Osteoblast (primary cell): Measurements from ENCODE around the gene KDM6B. TPM values are rescaled to one million over a fixed set of nuclear protein-coding genes. Genes with fewer than 3 reads are reported as not detected.
"Not testable (repeated sequence)": the region's sequence is repeated elsewhere in the genome, so short reads cannot be mapped to it uniquely, and the experiment has no call there.

Source experiments
- DNase-seq: peaks from one replicate; pipeline ENCODE4 v3.0.0; 2011; ENCODE audit warnings: low spot score, mixed read lengths; ENCODE audit not compliant: insufficient read length; ENCODE audit errors: missing footprints
- H2AFZ ChIP-seq: 2 replicates; pipeline ENCODE4 v1.6.0; 2011; ENCODE audit warnings: mild to moderate bottlenecking, low read length
- H3K27ac ChIP-seq: 2 replicates; pipeline ENCODE4 v1.5.1; 2011; ENCODE audit warnings: mild to moderate bottlenecking, low read depth, low read length, moderate library complexity
- H3K27me3 ChIP-seq: 2 replicates; pipeline ENCODE4 v1.6.0; 2012; ENCODE audit warnings: mild to moderate bottlenecking, control low read depth, inconsistent platforms, low read length, moderate library complexity; ENCODE audit not compliant: insufficient read depth
- H3K36me3 ChIP-seq: 2 replicates; pipeline ENCODE4 v1.5.1; 2011; ENCODE audit warnings: mild to moderate bottlenecking, low read length, control low read depth, moderate library complexity; ENCODE audit not compliant: insufficient read depth
- H3K4me1 ChIP-seq: 2 replicates; pipeline ENCODE4 v1.5.1; 2011; ENCODE audit warnings: mild to moderate bottlenecking, low read length, control low read depth, moderate library complexity; ENCODE audit not compliant: insufficient read depth
- H3K4me2 ChIP-seq: 2 replicates; pipeline ENCODE4 v1.6.0; 2011; ENCODE audit warnings: mild to moderate bottlenecking, low read length; ENCODE audit not compliant: insufficient read depth
- H3K4me3 ChIP-seq: fragments of 200-600 bp; sonication (generic); 3 replicates; pipeline ENCODE4 v1.5.1; 2012; ENCODE audit warnings: mild to moderate bottlenecking, low read length, inconsistent platforms; ENCODE audit not compliant: insufficient read depth
- H3K79me2 ChIP-seq: 2 replicates; pipeline ENCODE4 v1.6.0; 2012; ENCODE audit warnings: mild to moderate bottlenecking, low read length, control low read depth, inconsistent platforms; ENCODE audit not compliant: insufficient read depth
- H3K9me3 ChIP-seq: 2 replicates; pipeline ENCODE4 v1.5.1; 2011; ENCODE audit warnings: low read depth, low read length, control low read depth
- H4K20me1 ChIP-seq: 2 replicates; pipeline ENCODE4 v1.6.0; 2012; ENCODE audit warnings: mild to moderate bottlenecking, low read length, control low read depth; ENCODE audit not compliant: insufficient read depth
- CTCF ChIP-seq: IDR thresholded peaks from 2 replicates; pipeline ENCODE4 v1.5.1; 2011; ENCODE audit warnings: mild to moderate bottlenecking, low read depth, low read length, moderate library complexity; ENCODE audit errors: extremely low read depth
- total RNA-seq: library from RNA; depleted of rRNA; stranded (reverse); fragments of >200 nt; gene quantifications from 2 replicates; pipeline ENCODE4 v1.2.3, GENCODE V29; 2012

Gene KDM6B
- total RNA-seq, 1 donor, result 12.3 TPM

DNA sequence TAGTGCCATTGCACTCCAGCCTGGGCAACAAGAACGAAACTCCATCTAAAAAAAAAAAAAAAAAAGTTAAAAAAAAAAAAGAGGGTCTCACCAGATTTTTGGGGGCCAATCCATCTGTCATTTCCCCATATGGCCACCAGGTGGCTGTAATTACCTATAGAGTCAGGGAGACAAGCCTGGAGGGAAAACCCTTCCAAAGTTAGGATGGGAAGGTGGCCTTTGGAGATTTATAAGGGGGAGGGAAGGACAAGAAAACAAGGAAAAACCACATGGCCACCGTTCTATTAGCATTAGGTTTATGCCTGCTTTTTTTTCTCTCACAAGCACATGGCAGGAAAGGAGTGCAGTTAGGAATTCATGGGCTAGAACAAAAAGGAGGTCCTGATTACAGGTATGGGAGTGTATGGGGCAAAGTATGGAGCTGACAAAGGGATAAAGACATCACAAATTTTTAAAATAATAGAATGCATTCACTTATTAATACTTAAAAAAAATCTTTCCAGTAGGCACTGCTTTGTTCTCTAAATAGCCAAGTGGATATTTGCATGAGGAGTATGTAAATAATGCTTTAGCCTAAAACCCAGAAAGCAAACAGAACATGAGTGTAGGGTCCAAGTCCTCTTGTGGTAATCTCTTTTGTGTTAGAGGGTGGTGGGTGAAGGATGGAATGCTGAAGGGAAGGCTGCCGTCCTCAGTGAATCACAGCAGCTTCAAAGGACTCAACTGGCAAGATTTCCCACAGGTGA lies 28.8 kb downstream of the KDM6B start:
- peak; percentile 63 for TF ChIP-seq CTCF
- peaks cover 3% of the 10 kb centered on the region for H4K20me1 ChIP-seq
- H2AFZ ChIP-seq, result no peak overlapping the region
- no peak overlapping the region for H3K4me3 ChIP-seq
- no peak overlapping the region for H3K27ac ChIP-seq
- no peaks in the 10 kb centered on the region for H3K27me3 ChIP-seq
- peaks cover 15% of the 10 kb centered on the region for H3K36me3 ChIP-seq
- peaks cover 9% of the 10 kb centered on the region for H3K4me1 ChIP-seq
- peaks cover 30% of the 10 kb centered on the region for H3K79me2 ChIP-seq
- no peak overlapping the region for H3K4me2 ChIP-seq
- no peaks in the 10 kb centered on the region for H3K9me3 ChIP-seq
- DNase-seq, result peak; percentile 84

DNA sequence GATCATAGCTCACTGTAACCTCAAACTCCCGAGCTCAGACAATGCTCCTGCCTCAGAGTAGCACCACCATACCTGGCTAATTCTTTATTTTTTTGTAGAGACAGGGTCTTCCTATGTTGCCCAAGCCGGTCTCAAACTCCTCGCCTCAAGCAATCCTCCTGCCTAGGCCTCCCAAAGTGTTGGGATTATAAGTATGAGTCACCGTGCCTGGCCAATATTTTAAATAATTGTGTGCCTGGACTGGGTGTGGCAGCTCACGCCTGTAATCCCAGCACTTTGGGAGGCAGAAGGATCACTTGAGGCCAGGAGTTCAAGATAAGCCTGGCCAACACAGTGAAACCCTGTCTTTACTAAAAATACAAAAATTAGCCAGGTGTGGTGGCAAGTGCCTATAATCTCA lies 30.4 kb downstream of the KDM6B start:
- peaks cover 16% of the 10 kb centered on the region for H3K79me2 ChIP-seq
- H2AFZ ChIP-seq, result not testable (repeated sequence)

GRCh38 chr17:7864995-7865650 lies 31.1 kb downstream of the KDM6B start:
- Histone ChIP-seq H3K27me3 (no peaks in the 10 kb centered on the region), H2AFZ (no peak overlapping the region), H3K4me1 (no peaks in the 10 kb centered on the region), H3K4me3 (no peak overlapping the region), H3K79me2 (peaks cover 11% of the 10 kb centered on the region), H3K36me3 (peaks cover 11% of the 10 kb centered on the region), H3K27ac (no peak overlapping the region), H3K4me2 (no peak overlapping the region), H4K20me1 (peaks cover 3% of the 10 kb centered on the region), H3K9me3 (no peaks in the 10 kb centered on the region)
- TF ChIP-seq CTCF, result no peak
- DNase-seq, result no peak

More for the DNA sequence above, 30.4 kb downstream of the KDM6B start:
- not testable (repeated sequence) for DNase-seq, H3K4me3 ChIP-seq, H3K27me3 ChIP-seq, H3K9me3 ChIP-seq, H3K27ac ChIP-seq, H3K4me1 ChIP-seq, H3K4me2 ChIP-seq, H4K20me1 ChIP-seq
- H3K36me3 ChIP-seq, result peaks cover 15% of the 10 kb centered on the region

- Histone ChIP-seq H2AFZ (no peak overlapping the region), H4K20me1 (peaks cover under 1% of the 10 kb centered on the region), H3K4me1 (no peaks in the 10 kb centered on the region), H3K27ac (no peak overlapping the region), H3K9me3 (no peaks in the 10 kb centered on the region), H3K79me2 (peaks cover 6% of the 10 kb centered on the region), H3K4me2 (no peak overlapping the region), H3K4me3 (no peak overlapping the region), H3K27me3 (no peaks in the 10 kb centered on the region), H3K36me3 (peaks cover 8% of the 10 kb centered on the region)
- no peak for TF ChIP-seq CTCF
- no peak for DNase-seq
Measured at GRCh38 chr17:7867881-7868329, 33.9 kb downstream of the KDM6B start.
